ENCODE measurements around the gene SPEM3.
"Not testable (repeated sequence)": the region's sequence is repeated elsewhere in the genome, so short reads cannot be mapped to it uniquely, and the experiment has no call there.

Gene SPEM3

DNA sequence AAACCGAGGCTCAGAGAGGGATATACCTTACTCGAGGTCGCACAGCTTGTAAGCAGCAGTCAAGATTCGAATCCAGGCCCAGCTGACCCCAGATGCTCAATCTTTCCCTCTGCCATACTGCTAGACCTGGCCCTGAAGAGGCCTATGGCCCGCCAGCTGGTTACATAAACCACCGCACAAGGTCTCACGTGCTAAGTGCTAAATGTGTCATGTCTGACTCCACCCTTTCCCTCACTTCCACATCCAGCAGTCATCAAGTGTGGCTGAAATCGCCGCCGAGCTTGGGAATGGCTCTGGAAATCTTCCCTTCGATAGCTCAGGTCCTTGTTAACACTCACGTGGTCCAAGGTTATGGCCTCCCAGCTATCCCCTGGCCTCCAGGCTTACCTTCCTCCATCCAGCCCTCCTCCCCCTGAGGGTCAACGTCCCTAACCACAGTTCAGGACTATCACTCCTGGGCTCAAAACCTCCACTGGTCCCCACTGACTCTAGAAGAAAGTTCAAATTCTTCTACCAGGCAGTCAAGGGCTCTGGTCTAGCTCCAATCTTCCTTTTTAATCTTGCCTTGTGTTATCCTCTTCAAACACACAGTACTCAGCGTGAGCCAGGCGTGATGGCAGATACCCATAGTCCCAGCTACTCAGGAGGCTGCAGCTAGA is 47.2 kb downstream of the SPEM3 start:
- DNase-seq = no peak

DNA sequence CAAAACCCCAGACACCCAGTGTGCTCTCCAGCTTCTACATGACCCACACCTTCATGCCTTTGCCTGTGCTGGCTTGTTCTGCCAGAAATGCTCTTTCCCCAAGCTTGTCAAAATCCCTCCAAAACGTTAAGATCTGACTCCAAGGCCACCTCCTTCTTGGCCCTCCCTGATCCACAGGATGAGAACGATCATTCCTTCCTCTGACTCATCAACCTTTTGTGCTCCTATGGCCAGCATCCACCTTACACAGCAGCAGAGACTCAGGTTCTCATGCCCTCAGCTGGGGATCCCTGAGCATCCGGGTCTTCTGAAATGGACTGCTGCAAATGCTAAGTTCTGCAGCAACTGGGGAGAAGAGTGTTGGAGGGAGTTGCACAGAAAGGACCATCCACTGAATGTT is 47.8 kb downstream of the SPEM3 start:
- DNase-seq = no peak

DNA sequence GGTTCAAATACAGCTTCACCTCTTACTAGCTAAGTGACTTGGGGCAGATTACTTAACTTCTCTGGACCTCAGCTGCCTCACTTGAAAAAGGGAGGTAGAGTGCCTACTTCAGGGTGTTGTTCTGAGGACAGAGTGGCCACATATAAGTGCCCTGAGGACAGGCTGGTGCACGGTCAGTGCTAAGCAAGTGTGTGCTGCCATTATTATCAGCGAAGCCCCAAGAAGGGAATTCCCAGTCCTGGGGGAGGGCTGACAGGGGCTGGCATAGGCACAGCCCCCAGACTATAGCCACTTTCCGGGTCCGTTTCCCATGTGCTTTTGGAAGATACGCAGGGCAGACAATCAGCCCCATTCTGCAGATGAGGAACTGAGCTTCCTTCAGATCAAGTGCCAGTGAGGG is 48.3 kb downstream of the SPEM3 start:
- DNase-seq = no peak

DNA sequence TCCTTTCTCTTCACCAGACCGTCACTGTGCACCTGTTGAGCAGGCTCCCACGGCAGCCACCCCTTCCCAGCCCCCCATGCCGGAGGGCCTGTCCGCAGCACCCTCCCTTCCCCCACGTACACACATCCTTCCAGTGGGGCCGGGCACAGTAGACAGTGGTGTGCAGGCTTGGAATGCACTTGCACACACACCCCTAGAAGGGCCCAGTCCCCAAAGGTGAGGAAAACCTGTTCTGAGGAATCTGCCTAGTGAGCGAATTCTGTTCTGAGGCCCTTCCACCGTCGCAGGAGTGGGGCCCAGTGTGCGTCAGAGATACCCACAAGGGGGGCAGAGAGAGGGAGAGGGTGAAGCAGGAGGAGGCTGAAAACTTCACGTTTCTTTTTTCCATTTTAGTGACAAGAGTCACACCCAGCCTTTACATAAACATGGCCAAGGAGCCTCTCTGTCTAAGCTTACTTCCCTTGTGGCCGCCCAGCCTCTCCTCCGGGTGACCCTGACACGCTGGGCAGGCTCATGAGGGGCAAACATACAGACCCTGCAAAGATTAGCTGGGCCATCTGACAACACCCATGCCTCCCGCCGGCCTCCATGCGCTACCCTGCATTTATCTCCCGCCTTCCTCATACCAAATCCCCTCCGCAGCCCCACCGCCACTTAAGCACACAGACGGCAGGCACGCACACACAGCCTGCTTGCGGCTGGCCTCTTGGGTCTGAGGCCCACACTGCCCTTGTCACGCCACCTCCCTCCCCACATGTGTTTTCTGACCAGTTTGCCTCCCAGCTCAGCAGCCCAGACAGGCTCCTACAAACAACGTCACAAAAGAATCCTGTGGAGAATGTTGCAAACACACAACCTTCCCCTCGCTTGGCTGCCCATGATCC is 49.0 kb downstream of the SPEM3 start:
- peak; percentile 70 for DNase-seq

DNA sequence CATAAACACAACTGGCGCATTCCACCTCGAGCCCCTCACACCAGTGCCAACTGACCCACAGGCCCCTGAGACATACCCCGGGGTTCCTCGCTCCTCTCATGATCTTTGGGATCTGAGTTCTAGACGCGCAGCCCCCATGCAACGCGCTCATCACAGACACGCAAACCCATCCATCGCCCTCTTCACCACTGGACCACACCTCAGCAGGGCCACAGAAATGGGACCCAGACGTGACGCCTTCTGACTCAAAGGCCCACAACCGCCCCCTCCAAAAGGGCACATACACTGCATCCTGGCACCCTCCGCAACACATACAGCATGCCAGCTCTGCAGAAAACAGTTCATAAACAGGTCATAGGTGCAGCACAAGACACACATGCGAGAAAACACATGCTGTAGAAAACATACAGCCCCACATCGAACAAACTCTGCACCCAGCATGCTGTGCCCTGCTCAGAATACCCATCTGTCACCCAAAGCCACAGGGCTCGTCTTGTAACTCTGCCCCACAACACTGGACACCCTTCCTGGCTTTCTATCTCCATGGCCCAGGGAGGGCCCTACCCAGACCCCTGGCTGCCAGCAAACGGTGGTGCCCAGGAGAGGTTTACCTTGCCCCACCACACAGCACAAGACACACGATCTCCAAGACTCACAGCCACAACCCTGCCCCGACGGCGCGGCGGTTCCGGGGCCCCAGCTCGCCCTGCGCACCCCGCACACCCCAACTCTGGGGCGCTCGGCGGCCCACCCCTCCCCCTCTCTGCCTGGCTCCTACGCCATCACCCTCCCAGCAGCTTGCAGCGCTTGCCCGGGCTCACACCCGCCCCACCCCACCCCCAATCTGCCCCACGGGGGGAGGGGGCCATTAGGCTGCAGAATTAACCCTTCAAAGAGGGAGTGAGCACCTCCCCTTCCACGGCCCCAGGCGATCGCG is 49.9 kb downstream of the SPEM3 start:
- DNase-seq = peak; percentile 68

DNA sequence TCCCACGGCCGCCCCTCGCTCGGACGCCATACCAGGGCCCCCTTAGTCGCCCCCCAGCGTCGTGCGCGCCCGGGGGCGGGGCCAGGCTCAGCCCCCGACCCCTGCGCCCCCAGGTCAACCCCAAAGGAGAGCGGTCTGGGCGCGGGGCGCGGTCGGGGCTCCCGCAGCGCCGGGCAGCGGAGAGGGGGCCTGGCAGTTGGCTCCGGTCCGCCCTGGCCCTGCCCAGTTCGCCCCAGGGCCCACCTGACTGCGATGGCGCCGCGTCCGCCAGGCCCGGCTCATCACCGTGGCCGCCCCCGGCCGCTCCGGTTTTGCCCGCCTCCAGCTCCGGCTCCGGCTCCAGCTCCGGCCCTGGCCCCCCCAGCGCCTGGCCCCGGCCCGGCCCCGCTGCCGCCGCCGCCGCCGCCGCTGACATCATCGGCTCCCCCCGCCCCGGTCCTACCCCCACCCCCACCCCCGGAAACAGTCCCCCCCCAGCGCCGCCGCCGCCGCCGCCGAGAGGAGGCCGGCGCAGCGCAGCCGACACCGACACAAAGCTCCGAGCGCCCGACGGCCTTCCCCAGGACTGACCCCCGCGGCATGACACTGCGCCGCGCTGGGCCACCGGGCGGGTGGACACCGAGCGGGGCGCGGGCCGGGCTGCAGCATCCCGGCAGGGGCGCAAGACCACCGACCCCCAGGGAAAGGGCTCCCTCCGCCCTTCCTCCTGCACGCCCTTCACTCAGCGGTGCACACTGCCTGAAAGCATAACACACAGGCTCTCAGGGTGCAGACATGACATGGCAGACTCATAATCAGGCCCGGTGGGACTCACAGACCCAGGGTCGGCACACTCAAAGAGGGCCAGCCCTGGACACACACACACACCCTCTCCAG is 50.8 kb downstream of the SPEM3 start, which contains the start of gene ZBTB4:
ZBTB4 (minus strand) TSS at position 419 of the 876 bp plus-strand sequence. CDS start 12,830 bp downstream, outside the sequence.
- DNase-seq = peak; percentile 76

DNA sequence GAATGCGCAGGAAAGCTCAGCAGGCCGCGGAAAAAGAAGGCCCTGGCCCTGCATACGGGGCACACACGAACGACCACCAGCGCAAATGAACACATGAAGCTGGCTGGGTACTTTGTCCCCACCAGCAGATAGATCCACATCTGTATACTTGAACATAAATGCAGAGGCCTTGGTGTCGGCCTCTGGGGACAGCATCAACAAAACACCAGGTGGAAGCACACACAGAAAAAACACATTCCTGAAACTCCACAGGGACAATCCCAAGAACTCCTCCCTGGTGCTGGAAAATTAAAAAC is 51.4 kb downstream of the SPEM3 start:
- DNase-seq = no peak

DNA sequence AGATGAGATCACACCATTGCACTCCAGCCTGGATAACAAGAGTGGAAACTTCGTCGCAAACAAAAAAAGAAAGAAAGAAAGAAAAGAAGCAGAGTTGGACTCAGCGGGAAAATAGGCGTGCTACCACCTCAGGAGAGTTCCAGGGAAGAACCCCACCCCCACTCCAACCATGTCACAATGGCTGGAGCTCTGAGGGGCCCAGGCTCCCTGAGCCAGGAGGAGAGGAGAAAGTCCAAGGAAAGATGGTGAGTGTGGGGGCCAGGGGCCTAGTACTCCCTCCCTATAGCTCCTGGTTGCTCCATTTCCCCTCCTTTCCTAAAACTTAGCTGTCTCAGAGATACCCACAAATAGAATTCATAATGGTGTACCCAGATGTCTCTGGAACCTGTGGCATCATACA is 52.6 kb downstream of the SPEM3 start, which contains the start of gene SLC35G6:
SLC35G6 (plus strand) TSS at position 172 of the 400 bp plus-strand sequence; CDS start at position 243, 71 bp downstream.
- not testable (repeated sequence) for DNase-seq

DNA sequence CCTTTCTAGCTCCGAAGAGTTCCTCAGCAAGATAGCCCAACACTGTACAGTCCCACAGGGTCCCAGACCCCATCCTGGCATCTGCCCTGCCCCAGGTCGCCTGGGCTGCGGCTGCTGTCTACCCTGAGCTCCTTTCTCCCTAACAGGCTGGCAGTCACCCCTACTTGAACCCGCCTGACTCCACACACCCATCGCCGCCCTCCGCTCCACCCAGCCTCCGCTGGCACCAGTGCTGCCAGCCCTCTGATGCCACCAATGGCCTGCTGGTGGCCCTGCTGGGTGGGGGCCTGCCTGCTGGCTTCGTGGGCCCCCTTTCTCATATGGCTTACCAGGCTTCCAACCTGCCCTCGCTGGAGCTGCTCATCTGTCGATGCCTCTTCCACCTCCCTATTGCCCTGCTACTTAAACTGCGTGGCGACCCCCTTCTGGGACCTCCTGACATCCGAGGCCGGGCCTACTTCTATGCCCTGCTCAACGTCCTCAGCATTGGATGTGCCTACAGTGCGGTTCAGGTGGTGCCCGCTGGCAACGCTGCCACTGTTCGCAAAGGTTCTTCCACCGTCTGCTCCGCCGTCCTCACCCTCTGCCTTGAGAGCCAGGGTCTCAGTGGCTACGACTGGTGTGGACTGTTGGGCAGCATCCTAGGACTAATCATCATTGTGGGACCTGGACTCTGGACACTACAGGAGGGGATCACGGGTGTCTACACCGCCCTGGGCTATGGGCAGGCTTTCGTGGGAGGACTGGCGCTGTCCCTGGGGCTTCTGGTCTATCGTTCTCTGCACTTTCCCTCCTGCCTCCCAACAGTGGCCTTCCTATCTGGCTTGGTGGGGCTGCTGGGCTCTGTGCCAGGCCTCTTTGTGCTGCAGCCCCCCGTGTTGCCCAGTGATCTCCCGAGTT is 53.4 kb downstream of the SPEM3 start:
- DNase-seq = not testable (repeated sequence)
